NCI-H345 (cell line): ENCODE results near the gene FLT3LG.
A peak's percentile ranks its signal among the peaks of the same experiment; 100 is the strongest.

ENCODE experiments used
- DNase-seq: peaks from one replicate; lab custom pipeline; 2025; lab: John Stamatoyannopoulos, UW

FLT3LG gene

GRCh38 chr19:49488863-49489537 lies 15.0 kb downstream of the FLT3LG start:
- DNase-seq, result no peak

GRCh38 chr19:49489601-49490167 lies 15.7 kb downstream of the FLT3LG start:
- no peak for DNase-seq

DNA sequence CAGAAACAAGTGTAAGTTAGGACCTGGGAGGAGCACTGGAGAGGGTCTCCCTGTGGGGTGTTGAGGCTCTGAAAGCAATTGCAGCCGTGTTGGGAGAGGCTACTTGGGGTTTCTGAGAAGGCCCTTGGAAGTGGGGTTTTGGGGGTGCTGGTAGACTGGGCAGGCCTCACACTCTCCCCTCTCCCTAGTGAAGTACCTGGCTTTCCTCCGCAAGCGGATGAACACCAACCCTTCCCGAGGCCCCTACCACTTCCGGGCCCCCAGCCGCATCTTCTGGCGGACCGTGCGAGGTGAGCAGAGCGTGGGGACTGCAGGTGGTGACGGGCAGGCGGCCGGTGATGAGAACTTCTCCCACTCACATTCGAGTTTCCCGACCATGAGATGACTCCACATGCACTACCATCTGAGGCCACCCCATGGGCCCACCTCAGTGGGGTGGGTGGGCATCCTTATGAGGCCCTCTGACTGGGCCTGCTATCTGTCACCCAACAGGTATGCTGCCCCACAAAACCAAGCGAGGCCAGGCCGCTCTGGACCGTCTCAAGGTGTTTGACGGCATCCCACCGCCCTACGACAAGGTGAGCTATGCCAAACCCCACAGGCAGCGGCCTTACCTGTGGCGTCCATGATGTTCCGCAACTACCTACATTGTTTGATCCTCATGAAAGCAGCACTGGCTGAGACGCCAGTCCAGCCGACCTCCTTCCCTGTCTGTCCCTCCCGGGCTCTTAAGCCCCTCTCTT lies 16.4 kb downstream of the FLT3LG start:
- DNase-seq, result no peak

- no peak for DNase-seq
These were observed 17.2 kb downstream of the FLT3LG start for GRCh38 chr19:49491030-49491803.

- no peak for DNase-seq
These were observed 18.0 kb downstream of the FLT3LG start for GRCh38 chr19:49491804-49492572.

GRCh38 chr19:49492573-49493405 lies 18.8 kb downstream of the FLT3LG start:
- no peak for DNase-seq

DNA sequence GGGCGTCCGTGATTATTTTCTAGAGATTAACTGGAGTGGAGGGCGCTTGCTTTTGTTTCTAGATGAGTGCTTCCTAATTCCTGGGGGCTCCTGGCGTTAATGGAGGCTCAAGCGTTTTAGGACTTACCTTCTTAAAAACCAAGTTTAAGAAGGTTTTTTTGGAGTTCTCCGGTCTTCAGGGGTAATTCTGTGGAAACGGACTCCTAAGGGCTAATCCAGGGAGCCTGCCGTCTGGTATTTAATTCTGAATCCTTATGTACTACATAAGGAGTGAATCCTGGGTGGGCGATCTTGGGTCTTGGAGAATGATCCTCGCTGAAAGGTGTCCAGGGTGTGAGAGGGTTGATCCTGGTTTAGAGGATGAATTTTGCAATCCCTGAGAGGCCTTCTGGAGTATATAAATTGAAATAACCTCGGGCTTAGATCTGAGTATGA lies 22.6 kb downstream of the FLT3LG start:
- no peak for DNase-seq

DNA sequence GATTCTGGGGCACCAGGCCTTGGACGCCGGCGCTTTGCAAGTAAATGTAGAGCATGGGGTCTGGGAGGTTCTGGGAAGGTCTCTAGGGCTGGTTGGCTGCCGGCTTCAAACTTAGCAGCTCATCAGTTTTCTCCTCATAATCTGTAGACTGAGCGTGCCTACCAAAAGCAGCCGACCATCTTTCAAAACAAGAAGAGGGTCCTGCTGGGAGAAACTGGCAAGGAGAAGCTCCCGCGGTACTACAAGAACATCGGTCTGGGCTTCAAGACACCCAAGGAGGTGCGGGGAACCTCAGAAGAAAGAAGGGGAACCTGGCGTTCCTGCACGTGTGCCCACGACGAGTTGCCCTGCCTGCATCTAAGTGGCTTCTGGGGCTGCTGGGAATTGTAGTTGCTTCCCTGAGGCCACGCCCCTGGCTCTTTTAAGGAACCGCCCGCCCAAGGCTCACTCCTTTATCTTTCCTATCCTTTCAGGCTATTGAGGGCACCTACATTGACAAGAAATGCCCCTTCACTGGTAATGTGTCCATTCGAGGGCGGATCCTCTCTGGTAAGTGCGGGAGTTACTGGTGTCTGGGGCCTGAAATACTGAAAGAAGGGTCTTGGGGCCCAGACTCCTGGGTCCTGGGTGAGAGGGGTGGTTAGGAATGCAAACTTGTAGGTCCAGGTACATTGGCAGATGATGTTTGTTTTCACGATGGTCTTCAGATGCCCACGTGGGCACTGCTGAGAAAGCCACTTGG lies 23.2 kb downstream of the FLT3LG start:
- no peak for DNase-seq

GRCh38 chr19:49497789-49498103 lies 23.7 kb downstream of the FLT3LG start:
- no peak for DNase-seq

GRCh38 chr19:49498475-49498874 lies 24.5 kb downstream of the FLT3LG start:
- DNase-seq, result no peak

- no peak for DNase-seq
These were observed 25.1 kb downstream of the FLT3LG start for GRCh38 chr19:49499030-49499670.

DNA sequence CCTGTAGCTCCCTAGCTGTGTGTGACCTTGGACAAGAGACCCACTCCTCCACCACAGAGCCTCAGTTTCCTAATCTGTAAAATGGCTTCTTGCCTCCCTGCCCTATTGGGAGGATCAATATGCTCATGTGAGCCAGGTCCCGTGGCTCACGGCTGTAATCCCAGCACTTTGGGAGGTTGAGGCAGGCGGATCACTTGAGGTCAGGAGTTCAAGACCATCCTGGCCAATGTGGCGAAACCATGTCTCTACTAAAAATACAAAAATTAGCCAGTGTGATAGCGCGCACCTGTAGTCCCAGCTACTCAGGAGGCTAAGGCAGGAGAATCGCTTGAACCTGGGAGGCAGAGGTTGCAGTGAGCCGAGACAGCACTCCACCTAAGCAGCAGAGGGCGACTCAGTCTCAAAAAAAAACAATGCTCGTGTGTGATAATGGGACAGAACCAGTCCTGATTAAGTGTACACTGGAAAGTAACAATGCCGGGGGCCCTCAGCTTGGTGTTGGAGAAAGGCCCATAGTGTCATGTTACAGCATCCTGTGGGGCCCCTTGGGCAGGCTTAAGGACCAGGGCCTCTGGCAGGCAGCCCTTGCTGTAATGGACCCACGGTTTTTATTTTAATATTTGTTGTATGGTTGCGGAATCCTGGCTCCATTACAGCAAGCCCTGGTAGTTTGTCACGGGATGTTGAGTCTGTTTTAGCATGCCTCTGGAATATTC lies 29.0 kb downstream of the FLT3LG start:
- DNase-seq, result peak; percentile 55

GRCh38 chr19:49503582-49503962 lies 29.6 kb downstream of the FLT3LG start:
- DNase-seq, result no peak

DNA sequence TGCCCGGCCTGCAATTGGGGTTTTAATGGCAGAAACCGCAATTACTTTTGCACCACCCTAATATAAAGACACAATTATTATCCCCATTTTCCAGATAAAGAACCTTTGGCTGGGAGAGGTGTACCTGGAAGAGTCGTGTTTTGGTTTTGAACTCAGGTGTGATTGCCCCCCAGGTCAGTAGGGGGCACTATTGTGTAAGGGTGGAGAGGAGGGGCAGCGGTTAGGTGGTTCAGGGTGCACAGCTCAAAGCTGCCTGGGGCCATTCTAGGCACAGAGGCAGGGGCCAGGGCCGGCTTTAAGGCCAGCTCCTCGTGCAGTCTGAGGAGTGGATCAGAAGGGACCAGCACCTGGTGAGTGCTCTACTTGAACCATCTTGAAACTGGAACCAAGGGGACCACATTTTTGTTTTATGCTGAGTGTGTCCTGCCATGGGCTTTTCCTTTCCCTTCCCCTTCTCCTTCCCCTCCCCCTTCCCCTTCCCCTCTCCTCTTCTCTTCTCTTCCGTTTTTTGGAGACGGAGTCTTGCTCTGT lies 32.6 kb downstream of the FLT3LG start:
- peak; percentile 36 for DNase-seq

- no peak for DNase-seq
These were observed 33.9 kb downstream of the FLT3LG start for GRCh38 chr19:49507803-49508494.

GRCh38 chr19:49512970-49513745 lies 39.1 kb downstream of the FLT3LG start:
- peak; percentile 71 for DNase-seq

- peak; percentile 43 for DNase-seq
These were observed 39.7 kb downstream of the FLT3LG start for GRCh38 chr19:49513746-49514118.
